Stimulated activated CD8-positive, alpha-beta memory T cell treated with anti-CD3 and anti-CD28 coated beads, Interleukin-7, amount 100 ng/mL, for 24 hours (primary cell): ENCODE measurements around the gene FAM13A.
"Not testable (repeated sequence)": the region's sequence is repeated elsewhere in the genome, so short reads cannot be mapped to it uniquely, and the experiment has no call there.

Experiments
- DNase-seq: peaks from one replicate; pipeline ENCODE4 v3.0.0-alpha.2; 2020; ENCODE audit warnings: low read depth

Gene FAM13A

DNA sequence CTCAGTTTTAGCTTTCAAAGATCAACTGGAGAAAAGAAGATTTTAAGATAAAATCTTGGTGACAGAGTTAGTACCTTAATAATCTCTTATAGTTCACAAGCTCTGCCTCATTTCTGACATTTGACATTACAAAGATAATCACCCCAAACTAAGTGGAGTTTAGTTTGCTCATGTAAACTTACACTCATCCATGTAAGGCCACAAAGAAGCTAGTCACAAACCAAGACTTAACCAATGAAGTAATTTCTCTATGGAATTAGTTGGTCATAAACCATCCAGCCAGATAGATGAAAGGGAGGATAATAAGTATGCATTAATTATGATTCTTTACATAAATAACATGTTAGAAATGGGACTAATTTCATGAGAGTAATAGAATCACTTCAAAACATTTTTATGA lies 159.2 kb downstream of the FAM13A start:
- no peak for DNase-seq

DNA sequence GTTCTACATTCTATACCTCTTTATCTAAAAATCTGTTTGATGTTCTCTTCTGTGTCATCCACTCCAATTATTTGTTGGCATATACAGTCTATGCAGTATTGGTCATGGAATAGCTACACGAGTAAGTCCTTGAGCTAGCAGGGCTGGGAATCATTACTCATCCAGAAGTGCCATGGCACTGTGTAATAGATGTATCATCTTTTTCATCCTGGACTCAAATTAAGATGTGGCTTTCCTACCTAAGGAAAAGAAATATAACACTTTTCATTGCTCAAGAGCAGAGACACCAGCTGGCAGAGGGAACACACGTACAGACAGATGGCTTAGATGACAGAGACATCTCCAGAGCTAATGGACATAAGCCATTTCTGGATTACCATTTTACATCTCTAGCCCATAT lies 159.8 kb downstream of the FAM13A start:
- DNase-seq: no peak

DNA sequence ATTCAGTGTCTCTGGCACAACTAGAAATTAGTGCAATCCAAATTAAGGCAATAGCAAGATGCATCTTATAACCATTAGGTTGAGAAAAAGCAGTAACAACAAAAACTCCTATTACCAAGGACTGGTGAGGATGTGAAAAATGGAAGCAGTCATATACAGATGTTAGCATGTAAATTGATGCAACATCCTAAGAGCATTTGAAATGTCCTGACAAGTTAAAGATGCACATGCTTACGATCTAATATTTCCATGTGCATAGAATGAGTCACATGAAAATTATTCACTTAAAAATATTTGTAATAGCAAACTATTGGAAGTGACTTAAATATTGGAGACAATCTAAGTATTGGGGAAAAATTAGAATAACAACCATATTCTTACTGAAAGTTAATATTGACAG lies 163.0 kb downstream of the FAM13A start:
- no peak for DNase-seq

DNA sequence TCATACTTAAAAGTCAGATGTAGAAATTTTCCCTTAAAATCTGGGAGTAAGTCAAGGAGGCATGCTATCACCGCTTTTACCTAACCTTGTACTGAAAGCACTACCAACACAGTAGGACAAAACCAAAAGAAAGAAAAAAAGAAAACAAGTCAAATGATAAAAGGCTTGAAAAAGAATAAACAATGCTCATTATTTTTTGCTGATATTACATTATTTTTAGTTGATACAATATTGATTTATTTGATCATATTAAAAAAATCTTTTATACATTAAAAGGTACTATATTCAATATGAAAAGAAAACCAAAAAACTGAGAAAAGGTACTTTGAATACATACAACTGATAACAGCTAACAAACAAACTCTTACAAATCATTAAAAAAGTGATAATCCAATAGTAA lies 164.3 kb downstream of the FAM13A start:
- DNase-seq: no peak

DNA sequence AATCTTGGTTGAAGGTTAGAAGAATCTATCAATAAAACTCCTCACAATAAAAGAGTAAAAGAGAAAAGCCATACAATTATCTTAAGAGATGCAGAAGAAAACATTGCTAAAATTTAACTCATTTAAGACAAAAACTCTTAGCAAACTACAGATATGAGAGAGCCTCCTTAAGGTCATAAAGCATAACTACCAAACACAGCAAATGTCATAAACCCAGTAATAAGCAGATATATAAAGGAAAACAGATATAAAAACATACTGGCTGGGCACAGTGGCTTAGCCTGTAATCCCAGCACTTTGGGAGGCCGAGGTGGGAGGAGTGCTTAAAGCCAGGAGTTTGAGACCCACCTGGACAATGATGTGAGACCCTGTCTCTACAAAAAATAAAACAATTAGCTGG lies 165.3 kb downstream of the FAM13A start:
- DNase-seq: no peak

DNA sequence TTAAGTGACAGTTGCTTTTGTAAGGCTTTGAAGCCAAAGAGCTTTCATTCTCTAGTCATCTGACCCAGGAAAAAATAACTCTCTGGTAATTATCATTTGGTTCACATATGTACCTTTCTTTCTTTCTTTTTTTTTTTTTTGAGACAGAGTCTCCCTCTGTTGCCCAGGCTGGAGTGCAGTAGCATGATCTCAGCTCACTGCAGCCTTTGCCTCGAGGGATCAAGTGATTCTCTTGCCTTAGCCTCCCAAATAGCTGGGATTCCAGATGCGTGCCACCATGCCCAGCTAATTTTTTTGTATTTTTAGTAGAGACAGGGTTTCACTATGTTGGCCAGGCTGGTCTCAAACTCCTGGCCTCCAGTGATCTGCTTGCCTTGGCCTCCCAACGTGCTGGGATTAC lies 169.6 kb downstream of the FAM13A start:
- DNase-seq: not testable (repeated sequence)

DNA sequence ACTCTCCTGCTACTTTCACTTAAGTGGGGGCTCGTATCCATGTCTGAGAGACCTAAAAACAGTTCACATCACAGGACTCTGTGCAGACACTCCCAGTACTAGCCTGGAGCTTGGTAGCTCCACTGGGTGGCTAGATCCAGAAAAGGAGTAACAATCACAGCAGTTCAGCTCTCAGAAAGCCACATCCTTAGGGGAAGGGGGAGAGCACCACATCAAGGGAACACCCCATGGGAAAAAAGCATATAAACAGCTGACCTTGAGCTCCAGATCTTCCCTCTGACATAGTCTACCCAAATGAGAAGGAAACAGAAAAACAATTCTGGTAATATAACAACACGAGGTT lies 175.8 kb downstream of the FAM13A start:
- DNase-seq: no peak

DNA sequence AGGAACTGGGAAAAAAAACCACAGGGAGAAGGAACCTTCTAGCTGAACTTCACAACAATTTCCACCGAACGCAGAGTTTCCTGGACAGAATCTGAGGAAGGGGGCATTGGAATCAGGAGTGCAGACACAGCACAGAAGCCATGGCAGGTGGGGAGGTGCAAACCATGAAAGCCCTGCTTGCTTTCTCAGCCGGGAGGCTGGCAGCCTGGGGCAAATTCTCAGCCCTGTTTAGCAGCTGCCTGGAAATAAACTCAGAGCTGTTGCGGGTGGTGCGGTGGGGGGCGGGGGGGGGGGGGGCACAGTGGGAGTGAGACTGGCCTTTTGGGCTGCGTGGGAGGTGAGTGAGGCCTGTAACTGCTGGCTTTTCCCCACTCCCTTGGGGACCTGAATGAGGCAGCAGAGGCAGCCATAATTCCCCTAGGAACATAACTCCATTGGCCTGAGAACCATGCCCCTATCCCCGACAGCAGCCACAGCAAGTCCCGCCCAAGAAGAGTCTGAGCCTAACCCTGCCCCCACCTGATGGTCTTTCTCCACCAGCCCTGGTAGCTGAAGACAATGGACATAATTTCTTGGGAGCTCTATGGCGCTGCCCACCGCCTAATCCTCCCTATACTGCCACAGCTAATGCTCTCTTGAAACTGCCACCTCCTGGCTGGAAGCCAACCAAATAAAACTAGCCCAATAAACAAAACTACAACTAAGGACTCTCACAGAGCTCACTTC lies 176.3 kb downstream of the FAM13A start:
- no peak for DNase-seq

DNA sequence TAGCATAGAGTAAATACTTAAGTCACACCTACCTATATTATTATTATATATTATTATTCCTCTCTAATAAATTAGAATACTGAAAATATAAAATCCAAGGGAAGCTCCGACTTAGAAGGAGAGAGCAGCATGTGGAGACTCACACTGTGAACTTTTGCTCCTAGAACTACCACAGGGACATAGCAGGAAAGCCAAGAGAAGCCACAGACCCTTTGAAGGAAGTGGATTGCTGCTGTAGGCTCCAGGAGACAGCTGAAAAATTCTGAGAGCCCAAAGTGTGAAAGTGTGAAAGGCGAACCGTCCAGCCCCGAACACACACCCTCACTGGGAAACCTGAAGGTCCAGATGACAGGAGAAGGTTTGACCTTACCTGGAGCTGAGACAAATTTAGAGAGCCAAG lies 177.0 kb downstream of the FAM13A start:
- no peak for DNase-seq

DNA sequence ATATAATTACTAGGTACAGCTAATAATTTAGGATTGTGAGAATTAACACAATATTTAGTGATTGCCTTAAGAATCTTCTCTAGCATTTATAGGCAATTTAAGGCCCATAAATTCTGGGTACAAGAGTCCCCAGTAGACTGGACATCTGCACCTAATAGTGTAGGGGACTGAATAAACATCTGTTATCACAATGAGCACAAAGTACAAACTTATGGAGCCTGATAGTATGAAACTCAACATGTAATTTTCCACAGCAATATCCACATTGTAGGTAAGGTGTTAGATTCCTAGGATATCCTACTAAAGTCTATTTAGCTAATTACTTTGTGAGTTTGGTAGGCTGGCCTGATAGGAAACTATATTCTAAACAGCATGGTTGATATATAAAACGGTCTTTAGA lies 178.3 kb downstream of the FAM13A start:
- DNase-seq: no peak

DNA sequence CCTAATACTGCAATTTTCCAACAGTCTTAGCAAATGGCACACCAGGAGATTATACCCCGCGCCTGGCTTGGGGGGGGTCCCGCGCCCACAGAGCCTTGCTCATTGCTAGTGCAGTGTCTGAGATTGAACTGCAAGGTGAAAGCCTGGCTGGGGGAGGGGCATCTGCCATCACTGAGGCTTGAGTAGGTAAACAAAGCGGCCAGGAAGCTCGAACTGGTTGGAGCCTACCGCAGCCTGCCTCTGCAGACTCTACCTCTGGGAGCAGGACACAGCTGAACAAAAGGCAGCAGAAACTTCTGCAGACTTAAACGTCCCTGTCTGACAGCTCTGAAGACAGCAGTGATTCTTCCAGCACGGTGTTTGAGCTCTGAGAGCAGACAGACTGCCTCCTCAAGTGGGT lies 186.6 kb downstream of the FAM13A start:
- no peak for DNase-seq

DNA sequence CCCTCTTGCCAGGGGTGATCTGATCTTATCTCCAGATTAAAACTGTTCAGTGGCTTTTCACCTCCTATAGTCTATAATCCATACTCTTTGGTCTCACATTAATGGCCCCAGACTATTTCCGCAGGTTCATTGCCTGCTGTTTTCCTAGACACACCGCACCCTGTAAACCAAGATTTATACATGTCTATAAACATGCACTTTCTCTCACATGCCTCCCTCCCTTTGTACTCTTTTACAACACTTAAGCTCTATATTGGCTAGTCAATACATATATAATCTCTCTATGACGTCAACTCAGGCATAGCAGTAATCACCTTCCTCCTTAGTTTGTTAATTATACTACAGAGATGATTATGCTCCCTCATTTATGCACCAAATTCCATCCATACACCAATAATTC lies 188.5 kb downstream of the FAM13A start:
- no peak for DNase-seq

DNA sequence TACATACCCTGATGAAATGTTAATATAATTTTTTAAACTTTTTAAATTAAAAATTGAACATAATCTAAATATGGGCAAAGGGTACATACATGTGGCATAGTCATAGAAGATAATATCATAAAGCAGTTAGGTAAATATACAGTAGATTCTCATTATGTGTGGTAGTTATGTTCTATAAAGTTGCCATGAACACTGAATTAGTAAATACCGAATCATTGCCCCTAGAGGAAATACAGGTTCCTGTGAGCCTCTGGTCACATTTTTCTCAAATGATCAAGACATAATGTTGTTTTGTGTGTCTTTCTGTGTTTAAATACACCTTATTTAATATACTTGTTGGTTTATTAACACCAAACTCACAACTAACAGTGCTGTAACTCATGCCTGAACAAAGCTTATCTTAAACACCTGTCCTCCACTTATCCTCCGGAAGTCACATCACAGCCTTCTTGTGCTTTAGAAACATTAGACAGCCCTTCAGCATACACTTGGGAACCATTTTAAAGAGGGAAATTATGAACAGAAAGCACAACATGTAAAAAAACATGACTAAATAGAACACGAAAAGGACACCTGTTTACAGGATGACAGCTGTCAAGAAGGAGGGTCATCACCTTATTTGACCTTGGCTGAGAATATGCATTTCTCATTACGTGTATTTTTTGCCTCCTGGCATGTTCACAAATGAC lies 190.0 kb downstream of the FAM13A start:
- DNase-seq: no peak

DNA sequence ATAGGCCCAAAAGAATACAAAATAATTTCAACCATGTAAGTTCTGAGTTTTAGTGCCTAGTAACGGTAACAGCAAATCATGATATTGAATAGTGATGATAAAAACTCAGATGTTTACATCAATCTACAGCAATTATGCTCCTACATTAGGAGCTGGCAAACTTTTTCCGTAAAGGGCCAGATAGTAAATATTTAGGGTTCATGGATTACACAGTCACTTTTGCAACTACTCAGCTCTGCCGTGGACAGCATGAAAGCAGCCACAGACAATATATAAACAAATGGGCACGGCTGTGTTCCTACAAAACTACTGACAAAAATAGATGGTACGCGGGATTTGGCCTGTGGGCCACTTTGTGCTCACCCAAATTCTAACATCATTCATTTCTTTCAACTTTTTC lies 191.5 kb downstream of the FAM13A start:
- no peak for DNase-seq

DNA sequence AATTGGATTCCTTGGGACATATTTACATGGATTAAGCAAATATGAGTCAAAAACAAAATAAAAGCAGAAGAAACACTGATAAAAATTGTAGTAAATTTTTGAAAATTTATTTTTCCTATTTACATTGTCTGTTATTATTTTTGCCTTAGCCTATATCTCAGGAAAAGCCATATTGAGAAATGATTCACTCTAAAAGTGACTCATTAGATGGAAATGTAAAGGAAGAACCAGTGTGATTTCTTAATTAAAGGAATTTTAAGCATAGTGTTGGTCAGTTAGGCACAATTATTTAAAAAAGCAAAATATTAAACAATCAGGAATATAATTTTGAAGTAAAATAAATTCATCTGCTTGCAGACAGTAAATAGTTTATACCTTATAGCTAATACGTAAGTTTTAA lies 191.9 kb downstream of the FAM13A start:
- DNase-seq: no peak

DNA sequence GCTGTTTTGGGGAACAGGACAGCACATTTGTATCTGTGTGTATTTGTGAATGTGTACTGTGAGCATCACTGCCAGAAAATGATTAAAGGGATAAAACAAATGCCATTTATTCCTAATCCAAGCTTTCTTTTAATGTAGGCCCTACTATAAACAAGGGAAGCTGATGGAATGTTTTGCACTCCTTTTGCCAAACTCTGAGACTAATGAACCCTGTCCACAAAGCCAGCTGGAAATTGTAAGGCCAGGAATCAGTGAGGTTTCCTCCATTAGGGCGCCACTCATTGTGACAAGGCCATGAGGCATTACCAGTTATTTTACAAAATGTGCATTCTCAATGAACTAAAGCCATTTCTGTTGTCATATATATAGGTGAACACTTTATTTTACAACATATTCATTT lies 196.4 kb downstream of the FAM13A start:
- no peak for DNase-seq

DNA sequence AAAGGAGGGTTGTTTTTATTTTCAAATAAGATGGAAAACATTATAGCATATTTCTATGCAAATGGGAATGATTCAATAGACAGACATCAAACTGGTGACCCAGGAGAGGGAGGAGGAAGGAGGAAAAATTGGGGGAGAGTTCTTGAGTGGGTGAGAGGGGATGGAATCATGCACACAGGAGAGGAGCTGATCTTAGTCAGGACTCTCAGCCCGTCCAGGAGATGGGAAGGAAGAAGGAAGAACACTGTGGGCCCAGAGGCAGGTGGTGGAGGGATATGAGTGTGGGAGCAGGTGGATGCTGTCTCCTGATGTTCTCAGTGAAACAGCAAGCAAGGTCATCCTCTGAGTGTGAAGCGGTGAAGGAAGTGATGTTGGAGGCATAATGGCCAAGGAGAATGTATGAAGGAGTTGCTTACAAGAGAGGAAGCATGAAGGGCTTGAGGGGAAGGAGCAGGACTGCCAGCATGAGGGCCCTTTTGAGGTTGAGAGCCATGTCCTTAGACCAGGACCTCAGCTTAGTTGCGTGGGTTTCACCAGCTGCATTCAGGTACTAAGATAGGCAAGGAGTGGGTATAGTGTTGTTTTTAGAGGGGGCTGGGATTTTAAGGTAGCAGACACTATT lies 197.7 kb downstream of the FAM13A start:
- DNase-seq: no peak

DNA sequence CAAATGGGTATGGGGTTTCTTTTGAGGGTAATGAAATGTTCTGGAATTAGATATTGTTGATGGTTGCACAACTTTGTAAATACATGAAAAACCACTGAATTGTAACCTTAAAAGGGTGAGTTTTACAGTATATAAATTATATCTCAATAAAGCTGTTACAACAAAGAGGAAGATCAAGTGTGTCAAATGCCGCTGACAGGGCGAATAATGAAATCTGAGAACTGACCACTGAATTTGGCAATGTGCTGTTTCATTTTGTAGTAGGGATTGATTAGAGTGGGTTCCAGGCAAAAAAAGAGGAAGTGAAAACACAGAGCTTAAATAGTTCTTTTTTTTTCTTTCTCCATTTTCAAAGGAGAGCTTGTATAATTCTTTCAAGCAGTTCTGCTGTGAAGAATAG lies 198.2 kb downstream of the FAM13A start:
- DNase-seq: no peak

DNA sequence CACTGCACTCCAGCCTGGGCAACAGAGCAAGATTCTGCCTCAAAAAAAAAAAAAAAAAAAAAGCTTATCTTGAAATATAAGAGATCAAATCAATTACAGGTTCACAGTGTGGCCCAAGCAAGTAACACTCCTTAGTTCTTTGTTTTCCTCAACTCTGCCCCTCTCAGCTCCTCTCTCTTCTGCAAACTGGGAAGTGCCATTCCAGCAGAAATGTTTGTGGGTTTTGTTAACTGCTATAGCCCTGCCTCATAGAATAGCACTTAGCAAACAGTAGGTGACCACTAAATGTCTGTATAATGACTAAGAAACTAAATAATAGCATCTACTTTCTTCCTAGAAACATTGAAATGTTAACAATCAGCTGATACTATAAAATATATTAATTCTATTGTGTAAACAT lies 199.4 kb downstream of the FAM13A start:
- no peak for DNase-seq

DNA sequence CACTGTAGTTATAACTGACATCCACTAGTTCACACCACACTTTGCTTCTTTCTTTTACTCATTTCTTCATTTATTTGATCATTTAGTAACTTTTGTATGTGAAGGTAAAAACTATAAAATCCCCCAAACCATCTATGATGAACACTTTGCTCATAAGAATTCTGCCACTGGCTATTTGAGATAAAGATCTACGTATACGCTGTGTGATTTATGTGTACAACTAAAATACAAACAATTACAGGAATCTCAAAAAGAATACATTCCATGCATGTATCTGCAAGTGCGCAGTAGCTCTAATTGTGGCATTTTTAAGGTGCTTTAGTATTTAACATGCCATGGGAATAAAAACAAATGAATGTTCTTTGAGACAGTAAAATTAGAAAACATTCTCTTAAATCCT lies 202.5 kb downstream of the FAM13A start:
- no peak for DNase-seq

DNA sequence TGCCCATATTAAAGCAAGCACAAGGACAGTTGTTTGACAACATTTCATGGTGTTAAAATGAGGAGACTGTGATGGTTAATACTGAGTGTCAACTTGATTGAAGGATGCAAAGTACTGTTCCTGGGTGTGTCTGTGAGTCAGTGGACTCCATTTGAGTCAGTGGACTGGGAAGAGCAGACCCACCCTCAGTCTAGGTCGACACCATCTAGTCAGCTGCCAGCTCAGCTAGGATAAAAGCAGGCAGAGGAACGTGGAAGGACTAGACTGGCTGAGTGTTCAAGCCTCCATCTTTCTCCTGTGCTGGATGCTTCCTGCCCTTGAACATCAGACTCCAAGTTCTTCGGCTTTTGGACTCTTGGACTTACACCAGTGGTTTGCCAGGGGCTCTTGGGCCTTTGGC lies 203.4 kb downstream of the FAM13A start:
- not testable (repeated sequence) for DNase-seq

DNA sequence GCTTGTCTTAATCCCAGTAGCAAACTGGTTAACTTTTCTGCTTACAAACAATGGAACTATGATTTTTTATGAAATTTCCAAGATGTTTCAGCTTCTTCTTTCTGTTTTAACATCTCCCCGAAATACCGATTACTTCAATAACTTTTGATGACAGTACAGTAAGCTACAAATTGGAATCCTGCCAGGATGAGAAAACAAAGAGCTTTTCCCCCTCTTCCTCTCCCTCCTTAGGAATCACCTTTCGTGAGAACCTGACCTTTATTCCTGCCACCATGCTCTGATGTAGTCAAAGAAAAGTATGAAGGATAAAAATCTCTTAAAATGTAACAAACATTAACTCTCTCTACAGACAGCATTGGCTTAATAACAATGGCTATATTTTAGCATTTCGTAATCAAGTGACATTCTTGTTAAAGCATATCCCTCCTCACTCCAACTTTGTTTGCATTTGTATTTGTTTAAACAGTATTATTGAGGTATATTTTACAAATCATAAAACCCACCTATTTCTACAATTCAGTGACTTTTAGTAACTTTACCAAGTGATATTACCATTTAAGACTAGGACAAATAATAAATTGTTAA lies 210.7 kb downstream of the FAM13A start:
- no peak for DNase-seq

DNA sequence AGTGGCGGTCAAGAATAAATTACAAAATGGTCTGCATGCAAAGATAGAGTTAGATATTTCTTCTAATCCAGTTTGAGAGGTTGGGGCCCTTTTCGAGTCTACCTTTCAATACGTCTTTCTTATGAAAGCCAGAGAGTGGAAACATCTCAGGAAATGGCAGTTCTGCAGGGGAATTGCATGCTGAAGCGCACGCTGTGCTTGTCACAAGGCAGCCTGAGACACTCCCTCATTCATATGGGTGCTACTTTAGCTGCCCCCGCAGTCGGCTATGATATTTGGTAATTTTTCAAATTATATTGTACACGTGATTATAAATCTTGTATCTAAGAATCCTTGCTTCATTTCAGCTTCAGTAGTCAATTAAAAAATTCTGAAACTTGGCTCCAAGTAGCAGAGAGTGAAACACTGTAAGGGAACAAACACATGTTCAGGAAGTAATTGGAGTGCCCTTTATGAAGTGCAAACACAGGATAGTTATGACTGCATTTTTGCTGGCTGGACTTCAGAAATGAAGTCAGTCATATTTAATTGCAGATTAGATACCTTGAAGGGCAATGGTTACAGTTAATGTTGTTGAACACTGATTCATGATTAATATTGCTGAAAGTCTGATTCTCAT lies 213.8 kb downstream of the FAM13A start:
- no peak for DNase-seq
